GM19193 (cell line): ENCODE data around the gene L1CAM.
A peak's percentile ranks its signal among the peaks of the same experiment; 100 is the strongest.

Experiments
- POLR2A ChIP-seq: IDR thresholded peaks from 4 replicates; pipeline ENCODE4 v1.6.1; 2011; ENCODE audit not compliant: insufficient read depth, insufficient read length; ENCODE audit errors: extremely low read depth

Gene L1CAM

DNA sequence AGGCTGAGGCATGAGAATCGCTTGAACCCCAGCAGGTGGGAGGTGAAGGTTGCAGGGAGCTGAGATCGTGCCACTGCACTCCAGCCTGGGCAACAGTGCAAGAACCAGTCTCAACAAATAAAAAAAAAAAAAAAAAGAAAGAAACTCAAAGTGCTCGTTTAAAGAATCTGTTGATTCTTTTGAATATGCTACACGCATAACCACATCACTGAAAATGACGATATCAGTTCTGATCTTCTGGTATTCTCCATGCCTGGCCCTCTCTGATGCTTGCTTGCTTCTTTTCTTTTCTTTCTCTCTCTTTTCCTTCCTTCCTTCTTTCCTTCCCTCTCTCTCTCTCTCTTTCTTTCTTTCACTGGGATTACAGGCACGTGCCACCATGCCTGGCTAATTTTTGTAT, 25.8 kb upstream of the L1CAM start:
- no peak for TF ChIP-seq POLR2A

- no peak for TF ChIP-seq POLR2A
Observed at GRCh38 chrX:153910446-153910845, 24.5 kb upstream of the L1CAM start.

DNA sequence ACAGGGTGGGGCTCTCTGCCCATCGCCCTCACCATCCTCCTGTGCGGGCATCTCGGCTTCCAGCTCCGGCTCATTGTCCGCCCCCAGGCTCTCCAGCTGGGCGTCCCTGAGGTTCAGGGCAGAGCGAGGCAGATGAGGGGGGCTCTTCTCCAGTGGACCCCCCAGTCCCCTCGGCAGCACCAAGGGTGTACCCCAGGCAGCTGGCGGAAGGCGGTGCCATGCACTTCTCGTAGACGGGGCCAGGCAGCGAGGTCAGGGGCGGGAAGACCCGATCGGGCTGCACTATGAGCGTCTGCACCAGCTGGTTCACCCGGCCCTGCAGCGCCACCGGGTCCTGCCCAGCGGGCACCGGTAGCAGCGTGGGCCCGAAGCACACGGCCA, 24.0 kb upstream of the L1CAM start:
- no peak for TF ChIP-seq POLR2A

DNA sequence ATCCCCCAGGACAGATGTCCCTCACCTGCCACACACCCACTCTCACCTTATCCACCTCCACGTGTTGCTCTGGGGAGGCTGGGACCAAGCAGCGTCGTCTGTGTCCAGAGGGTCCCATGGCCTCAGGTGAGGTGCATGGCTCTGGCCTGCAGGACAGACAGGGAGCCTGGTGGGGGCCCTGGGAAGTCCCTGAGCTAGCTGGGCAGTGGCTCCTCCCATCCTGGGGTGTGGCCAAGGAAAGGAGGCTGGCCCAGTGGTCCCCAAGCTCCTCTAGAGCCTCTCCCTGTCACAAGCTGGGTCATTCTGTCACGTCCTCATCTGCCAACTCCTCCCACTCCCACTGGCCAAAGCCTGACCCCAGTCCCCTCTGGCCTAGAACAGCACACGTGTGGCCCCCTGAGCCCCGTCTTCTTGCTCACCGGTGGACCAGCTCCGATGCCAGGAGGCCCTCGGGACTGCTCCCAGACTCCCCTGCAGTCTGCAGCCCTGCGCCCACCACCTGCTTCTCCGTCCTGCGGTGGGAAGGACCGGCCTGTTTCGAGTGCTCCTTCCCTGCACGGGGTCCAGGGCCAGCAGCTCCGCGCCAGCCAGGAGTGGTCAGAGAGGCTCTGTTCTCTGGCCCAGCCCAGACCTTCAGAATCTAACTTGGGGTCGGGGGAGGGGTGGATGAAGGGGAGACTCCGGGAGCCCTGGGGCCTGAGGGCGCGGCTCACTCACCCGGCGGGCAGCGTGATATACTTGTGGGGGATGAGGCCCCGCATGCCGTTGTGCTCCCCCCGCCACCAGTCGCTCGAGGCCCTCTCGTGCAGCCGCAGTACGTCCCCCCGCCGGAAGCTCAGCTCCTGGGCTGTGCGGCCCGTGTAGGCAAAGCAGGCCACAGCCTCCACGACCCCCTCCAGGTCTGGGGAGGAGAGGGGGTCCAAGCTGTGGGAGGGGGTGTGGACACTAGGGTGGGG, 23.3 kb upstream of the L1CAM start:
- no peak for TF ChIP-seq POLR2A

GRCh38 chrX:153908219-153908860, 22.4 kb upstream of the L1CAM start:
- no peak for TF ChIP-seq POLR2A

GRCh38 chrX:153907456-153907855, 21.5 kb upstream of the L1CAM start:
- no peak for TF ChIP-seq POLR2A

- TF ChIP-seq POLR2A = no peak
Observed at GRCh38 chrX:153906126-153906917, 20.3 kb upstream of the L1CAM start.

GRCh38 chrX:153905481-153906095, 19.6 kb upstream of the L1CAM start:
- no peak for TF ChIP-seq POLR2A

- no peak for TF ChIP-seq POLR2A
Observed at GRCh38 chrX:153903991-153904957, 18.3 kb upstream of the L1CAM start, which contains the start of gene AVPR2. TSS of gene AVPR2 (plus strand) at chrX:153904673. CDS start at chrX:153905146, 473 bp downstream.

GRCh38 chrX:153903238-153903980, 17.4 kb upstream of the L1CAM start:
- TF ChIP-seq POLR2A = peak; percentile 31

DNA sequence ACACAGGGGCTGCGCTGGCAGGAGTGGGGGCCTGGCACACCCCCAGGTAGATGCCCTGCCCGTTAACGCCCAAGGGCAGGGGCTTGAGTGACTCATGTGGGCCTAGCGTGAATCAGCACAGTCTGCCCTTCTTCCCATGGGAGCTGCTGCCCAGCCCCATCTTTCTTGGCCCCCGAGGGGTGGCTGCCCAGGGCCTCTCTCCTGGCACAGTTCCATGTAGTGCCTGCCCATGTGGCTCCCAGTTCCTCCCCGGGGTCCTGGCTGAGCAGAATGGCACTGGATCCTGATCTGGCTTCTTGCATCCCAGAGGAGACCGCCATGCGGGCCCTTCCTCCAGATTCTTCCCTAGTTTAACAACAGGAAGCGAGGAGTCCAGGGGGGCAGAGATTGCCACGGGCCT, 16.4 kb upstream of the L1CAM start:
- TF ChIP-seq POLR2A = no peak

- no peak for TF ChIP-seq POLR2A
Observed at GRCh38 chrX:153901753-153902140, 15.8 kb upstream of the L1CAM start.
